NCI-H345 (cell line): Measurements from ENCODE around the gene MAGI2.

ENCODE experiments used
- DNase-seq: peaks from one replicate; lab custom pipeline; 2025; lab: John Stamatoyannopoulos, UW

MAGI2 gene

DNA sequence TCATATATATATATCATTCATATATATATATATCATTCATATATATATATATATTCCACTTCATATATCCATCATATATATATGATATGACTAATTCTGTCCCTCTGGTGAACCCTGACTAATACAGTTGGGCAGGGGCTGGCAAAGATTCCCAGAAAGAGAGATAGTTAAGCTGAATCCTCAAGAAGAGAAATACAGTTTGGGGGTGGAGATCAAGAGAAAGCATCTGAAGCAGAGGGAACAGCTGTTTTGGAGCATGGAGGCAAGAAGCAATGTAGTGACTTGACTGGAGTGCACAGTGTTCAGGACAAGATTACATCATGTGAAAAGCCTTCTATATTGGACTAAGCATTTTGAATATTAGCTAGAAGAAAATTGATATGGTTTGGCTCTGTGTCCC lies 540.7 kb downstream of the MAGI2 start:
- DNase-seq: no peak

DNA sequence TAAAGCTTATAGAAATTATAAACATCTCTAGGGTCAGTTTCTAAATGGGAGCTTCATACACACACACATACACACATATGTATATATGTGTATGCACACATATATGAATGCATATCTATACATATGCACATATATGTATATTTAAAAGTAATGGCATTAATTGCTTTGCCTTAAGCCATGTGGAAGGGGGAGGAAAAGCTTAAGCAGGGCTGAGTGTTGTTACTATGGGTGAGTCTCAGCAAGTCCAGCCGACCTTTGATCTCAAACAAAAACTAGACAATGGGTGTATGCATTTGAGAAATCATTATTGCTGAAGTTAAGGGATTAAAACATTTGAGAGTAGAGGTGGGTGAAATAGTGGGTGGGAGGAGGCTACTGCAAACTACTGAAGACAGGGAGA lies 546.7 kb downstream of the MAGI2 start:
- no peak for DNase-seq

DNA sequence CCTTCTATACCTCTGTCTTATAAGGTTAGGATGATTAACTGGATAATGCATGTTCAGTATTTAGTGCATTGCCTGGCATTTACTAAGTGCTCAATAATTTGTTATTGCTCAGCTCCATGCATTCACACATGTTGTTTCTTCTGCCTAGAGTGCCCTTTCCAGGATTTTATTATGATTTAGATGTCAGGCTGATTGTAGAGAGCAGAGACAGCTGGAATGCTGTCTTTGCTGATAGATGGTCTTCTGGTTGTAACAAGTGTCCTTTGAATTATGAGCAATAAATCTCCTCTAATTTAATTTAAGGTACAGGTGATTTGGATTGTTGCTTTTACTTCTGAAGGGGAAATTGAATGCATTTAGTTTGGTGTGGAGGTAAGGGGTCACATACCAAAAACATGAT lies 548.0 kb downstream of the MAGI2 start:
- DNase-seq: no peak

DNA sequence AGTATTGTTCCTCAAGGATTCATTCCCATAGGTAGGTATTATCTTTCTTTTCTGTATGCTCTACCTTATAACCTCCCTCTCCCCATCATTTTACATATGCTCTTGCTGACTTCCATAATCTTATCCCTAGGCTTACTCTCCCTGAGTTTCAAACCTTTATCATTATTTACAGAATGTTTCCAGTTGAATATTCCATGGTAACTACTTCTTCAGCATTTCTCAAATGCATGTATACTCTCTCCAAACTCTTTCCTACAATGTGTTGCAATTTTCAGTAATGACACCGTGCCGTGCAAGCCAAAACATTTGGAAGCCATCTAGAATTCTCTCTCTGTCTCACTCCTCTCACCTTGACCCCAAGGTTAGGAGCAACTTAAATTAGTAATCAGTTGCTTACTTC lies 548.5 kb downstream of the MAGI2 start:
- no peak for DNase-seq

DNA sequence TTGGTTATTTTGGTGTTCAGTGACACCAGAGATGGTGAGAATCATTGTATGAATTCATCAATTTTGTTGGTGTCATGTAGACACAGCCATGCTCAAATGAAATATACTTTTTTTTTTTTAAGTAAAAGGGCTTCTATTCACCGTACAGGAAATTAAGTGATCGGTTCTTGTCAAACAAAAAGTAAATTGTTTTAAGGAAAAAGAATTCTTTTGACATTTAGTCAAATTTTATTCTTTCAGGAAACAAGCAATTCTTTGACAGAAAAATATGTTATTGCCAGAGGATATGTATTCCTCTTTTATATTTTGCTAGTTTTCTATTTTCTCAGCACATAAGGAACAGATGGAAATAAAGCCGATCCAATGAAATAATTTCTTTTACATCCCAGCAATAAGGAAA lies 551.9 kb downstream of the MAGI2 start:
- no peak for DNase-seq

DNA sequence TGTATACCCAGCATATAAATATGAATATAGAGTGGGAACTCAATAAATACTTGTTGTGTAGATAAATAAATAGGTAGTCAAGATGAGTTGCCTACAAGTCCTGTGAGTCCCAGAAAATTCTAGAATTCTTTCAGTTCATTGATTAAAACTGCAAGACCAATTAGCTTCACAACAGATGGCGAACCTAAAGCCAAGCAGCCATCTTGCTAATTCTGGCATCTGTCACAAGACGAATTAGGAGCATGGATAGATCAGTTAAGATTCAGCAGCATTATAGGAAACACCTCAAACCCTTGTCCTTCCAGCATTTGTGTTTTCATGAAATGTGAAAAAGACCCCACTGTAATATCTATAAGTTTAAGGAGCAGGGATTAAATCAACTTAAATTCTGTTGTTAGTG lies 552.7 kb downstream of the MAGI2 start:
- DNase-seq: no peak

DNA sequence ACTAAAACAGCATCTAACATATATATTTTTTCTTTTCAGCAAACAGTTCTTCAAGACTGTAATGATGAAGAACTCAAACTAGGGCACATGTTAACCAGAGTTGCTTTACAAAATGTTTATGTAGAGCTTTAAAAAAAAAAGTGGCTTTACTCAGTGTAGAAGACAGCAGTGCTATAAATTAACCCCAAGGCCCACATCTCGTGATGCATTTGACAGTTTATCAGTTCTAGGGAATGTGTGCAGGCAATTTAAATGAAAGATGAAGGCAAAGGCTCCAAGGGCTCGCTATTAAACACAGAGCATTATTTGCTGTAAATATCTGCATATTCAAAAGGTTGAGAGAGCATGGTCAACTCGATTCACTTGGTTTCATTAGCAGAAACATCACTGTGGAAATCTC lies 558.1 kb downstream of the MAGI2 start:
- no peak for DNase-seq

DNA sequence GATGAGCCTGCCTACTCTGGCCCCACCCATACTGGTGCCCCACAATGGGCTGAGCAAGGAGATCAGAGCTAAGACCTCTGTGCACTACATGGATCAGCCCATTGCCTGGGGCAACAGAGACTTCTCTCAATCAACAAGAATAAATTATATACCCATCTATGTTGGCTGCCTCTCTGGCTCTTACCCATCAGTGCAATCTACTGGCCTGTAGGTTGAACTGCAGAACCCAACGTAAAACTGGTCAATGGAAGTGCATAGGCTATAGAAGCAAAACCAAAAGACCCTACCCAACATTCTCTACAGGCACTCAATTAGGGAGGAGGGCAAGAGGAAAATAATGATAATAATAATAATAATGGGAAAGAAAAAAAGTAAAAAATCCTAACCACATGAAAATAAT lies 574.3 kb downstream of the MAGI2 start:
- DNase-seq: no peak

DNA sequence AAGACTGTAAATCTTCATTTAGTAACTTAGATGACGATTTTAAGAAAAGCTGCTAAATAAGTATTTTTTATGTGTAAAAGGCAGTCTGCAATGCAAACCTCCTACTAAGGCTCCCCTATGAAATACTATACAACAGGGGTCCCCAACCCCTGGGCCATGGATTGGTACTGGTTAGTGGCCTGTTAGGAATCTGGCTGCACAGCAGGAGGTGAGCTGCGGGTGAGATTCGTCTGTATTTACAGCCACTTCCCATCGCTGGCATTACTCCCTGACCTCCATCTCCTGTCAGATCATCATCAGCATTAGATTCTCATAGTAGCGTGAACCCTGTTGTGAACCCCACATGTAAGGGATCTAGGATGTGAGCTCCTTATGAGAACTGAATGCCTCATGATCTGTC lies 580.4 kb downstream of the MAGI2 start:
- no peak for DNase-seq

DNA sequence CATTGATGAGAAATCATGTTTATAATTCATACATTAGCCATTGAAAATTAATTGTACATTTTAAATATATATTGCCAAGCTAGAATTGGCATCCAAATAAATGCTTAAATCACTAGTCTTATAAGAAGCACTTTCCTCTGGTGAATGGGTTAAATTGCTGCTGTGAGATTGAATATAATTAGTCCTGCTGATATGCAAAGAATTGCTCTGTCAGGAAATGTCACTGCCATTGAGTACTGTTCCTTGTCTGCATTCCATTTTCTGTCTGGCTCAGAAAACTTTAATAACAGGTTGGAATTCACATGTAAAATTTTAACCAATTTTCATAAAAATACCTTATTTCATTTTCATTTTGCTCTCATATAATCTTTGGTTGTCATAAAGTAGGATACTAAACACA lies 589.1 kb downstream of the MAGI2 start:
- no peak for DNase-seq

DNA sequence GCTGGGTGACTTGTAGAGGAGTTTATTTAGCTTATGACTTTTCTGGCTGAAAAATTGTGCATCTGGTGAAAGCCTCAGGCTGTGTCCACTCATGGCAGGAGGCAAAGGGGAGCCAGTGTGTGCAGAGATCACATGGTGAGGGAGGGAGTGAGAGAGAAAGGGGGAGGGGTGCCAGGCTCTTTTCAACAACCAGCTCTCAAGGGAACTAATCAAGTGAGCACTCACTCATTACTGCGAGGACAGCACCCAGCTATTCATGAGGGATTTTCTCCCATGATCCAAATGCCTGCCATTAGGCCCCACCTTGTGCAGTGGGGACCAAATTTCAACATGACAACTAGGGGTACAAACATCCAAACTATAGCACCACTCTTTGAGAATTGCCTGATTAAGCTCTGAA lies 590.2 kb downstream of the MAGI2 start:
- DNase-seq: peak; percentile 13

DNA sequence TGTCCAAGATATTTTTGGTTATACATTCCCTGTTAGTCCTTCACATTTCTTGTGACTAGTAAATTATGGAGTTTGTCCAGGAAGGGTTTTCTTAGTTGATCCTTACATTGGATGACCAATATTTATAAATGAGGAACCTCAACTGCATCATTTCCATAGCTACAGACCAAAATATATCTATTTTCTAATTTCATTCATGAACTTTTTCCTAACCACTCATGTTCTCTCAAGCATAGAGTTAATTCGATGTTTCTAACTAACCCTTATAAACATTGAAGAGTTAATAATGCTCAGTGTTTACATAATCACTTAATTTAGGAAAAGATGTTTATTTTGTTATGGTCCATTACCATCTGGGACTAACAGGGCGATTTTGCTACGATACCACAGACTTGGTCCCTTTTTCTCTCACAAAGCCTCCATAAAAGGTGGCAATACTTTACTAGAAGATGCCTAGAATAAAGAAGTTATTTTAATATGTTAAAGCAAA lies 591.0 kb downstream of the MAGI2 start:
- peak; percentile 7 for DNase-seq

DNA sequence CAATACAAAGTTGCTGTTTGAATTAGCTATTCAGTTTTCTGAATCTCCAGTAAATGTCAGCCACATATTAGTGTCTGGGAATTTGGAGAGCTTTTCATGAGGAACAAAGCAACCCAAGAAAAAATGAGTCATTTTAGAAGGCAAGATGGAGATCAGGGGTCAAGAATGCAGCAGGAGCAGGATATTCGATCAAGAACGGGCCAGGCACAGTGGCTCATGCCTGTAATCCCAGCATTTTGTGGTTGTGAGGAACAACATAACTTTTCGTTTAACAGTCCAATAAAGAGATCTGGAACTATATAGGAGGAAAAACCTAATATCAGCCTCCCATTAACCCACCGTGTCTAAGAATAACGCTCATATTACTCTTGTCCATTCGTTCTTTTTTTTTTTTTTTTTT lies 600.5 kb downstream of the MAGI2 start:
- DNase-seq: no peak

DNA sequence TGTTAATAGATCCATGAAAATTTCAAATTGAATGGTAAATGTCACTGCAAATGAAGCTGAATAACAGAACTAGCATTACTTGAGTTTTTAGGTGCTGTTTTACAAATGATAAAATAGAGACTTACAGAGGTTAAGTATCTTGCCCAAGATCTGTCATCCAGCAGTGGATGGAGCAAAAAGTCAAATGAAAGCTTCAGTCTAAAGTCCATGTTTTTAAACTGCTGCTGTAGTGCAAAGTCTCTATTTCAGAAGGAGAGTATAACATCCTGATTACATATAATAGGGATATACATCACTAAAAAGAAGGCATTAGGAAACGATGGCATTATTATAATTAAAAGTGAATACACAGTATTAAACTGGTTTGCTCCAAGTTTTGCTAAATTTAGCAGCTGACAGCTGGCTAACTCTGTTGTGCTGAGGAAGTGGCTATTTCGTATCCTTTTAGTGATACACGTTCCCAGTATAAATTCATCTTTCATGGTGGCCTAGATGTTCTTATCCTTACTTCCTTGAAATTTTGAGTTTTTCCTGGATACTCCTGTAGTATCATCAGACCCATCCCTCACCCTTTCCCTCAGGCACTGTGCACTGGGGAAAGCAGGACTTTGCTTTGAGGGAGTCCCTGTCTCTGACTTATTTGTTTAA lies 603.2 kb downstream of the MAGI2 start:
- no peak for DNase-seq

DNA sequence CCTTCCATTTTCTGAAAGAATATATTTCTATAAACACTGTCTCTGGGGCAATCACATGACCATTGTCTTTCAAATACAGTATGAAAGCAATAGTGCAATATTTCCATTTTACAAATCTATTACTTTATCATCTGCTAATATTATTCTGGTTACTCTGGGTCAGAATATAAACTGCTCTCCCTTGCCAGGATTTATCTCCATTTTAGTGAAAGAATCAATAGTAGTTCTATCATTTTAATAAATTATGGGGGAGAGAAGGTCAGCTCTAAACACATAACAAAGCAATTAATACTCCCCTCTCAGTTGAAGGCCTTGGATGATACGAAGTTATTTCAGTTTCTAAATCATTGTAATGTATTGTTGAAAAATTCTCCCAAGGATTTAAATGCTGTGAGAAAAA lies 608.3 kb downstream of the MAGI2 start:
- DNase-seq: no peak

DNA sequence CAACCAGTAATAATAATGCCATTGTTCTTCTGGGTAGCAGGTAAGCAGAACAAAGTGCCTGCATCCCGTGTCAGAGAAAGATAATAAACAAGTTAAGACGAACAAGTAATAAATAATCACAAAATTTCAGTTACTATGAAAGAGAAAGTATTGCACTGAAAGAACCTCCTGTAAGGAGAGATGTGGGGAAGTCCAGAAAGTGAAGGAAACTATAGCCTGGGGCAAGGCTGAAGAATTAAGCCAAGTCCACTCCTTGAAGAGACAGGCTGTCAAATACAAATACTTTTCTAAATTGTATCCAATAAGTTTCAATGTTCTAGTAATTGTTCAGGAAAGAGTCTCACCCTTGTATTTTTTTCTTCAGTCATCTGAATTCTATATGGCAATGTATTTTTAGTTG lies 611.4 kb downstream of the MAGI2 start:
- no peak for DNase-seq

DNA sequence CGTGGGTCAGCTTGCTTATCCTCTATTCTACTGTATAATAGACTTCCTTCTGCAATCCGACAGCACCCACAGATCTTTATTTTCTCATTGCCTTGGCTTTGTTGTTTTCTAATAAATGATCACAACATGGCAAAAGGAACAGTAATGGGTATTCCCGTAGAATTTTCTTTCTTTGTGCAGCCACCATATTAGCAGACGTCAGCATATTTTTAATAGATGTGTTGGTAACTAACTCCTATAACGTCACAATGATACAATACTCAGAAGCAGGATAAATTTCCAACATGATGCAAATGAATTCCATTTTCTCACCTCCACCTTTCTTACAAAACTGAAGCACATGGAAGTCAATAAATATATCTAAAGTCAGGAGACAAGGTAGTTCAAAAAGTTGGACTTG lies 617.6 kb downstream of the MAGI2 start:
- DNase-seq: no peak

DNA sequence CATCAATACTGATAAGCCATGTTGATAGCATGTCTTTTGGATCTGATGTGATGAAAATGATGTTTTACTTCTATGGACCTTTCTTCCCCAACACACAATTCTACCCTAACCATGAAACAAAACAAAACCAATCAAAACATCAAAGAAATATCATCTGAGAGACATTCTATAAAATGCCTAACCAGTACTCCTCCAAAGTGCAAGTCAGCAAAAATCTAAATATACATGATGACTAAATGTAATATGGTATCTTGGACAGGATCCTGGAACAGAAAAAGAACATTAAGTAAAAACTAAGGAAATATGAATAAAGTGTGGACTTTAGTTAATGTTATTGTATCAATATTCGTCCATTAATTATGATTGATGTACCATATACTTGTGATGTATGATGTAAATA lies 625.1 kb downstream of the MAGI2 start:
- DNase-seq: no peak

DNA sequence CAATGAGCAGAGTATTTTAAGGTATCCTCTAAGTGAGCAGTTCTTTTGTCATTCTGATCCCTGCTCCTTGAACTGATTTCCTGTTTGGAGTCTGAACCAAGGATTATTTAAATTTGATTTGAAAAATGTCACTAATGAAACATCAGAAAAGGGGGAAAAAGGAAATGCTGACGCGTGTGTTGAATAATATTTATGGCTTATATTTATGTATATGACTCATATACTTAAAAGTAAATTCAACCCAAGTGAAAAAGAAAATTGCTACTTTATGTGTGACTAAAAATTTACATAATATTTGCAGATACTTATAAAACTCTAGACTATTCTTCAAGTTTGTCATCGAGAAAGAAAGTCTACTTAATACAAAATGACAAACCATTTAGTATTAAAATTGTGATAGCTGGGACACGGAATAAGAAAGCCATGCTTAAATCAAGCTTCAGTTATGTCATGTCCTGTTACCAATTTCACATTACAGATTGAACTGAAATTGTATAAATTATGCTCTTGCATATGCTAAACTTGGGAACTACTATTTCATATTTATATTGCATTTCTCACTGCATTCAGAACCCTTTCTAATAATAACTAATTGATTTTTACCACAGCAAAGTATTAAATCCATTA lies 649.9 kb downstream of the MAGI2 start:
- DNase-seq: no peak

DNA sequence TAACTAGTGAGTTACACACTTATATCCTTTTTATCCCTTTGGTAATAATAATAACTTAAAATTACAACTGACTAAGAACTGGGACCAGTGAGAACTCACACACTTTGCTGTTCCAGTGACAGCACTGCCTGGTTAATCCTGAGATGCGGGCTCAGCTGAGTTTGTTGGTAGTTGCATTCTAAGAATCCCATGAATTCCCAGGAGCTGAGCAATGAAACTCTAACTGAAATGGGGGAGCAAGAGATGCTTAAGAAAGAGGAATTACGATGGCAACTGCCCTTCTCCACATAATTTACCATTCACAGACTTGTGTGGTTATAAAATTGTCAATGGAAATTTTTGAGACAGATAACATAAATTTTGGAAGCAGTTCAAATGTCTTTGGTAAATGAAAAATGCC lies 659.4 kb downstream of the MAGI2 start:
- DNase-seq: no peak

DNA sequence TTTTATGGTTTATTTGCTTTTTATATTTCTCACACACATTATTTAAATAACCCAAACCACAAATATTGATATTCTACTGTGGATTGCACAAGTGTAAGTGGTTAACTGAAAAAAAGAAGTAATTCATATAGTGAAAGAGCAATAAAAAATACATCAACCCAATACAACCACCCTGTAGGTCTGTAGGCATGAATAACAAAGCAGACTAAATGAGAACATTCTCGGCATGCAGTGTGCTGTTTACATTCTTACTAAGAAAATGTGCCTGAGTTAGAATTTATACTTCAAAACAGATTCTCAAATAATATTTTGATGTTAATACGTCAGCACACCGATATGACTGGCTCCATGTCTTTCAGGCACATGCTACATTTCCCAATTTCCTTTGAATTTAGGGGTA lies 660.8 kb downstream of the MAGI2 start:
- no peak for DNase-seq

DNA sequence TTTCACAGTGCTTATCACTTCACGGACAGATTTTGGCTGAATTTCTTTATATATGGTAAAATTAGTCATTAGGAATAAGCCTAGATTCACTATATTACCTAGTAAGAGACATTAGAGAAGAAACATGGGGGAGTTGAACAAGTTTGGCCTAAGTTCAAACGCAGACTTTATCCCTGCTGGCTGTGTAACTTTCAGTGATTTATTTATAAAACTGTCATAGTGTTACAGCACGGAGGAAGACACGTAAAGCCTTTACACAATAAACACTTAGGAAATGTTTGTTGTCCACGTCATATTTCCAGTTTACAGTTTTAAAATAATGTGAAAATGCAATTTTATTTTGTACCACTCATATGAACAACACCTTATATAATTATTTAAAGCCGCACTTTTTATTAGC lies 661.5 kb downstream of the MAGI2 start:
- no peak for DNase-seq

DNA sequence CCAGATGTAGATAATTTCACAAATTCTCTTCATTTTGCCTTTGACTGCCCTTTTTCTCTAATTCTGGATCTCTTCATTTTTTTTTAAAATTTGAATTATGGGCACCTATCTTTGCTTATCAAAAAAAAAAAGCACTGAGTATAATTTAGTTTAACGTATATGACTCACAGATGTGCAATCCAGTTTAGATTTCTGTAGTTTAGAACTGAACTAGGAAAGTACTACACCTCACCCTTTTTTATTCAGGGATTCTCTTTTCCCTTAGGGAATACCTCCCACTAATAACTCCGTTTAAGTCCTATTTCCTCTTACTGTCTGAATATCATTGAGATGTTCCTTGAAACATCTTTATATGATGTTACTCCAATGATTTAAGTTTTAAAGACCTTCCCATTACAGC lies 665.0 kb downstream of the MAGI2 start:
- no peak for DNase-seq

DNA sequence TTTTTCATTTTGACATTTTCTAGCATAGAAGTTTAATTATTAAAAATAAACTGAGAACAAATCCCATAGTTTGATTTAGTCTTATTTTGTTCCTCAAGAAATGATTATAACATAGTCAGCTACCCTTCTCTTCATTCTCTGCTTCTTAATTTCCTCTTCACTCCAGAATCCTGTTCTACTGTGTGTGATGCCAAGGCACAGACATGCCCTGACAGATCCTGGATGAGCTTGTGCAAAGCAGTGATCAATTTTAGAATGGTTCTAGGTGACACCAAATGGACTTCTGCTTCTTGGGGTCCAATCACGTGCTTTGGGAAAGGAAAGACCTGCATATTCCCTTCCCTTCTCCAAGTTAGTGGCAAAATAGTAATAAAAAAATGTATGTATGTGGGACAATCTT lies 665.6 kb downstream of the MAGI2 start:
- no peak for DNase-seq
